ENCODE results near the gene SFRP5. TPM values are rescaled to one million over a fixed set of nuclear protein-coding genes. Genes with fewer than 3 reads are reported as not detected.

Gene SFRP5
- polyA plus RNA-seq, 3 donors = 0.09 to 0.11 TPM; not detected in 1

DNA sequence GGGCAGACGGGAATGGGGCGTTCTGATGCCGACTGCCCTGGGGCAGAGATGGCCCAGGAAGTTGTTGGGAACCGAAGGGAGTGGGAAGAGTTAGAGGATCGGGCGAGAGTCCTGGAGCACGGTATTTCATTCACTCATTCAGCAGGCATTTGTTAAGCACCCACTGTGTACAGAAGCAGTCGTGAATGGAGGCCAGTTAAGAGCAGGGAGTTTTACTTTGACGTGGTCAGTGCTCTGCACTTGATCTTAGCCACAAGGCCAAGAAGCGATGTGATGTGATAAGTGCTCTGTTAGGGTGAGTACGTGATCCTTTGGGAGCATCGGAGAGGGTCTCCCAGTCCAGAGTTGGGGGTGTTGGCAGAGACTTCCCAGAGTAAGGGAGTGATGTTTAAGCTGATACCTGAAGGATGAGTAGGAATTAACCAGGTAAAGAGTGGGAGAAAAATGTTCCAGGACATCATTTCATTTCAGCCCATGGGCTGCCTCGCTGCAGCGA, 34.0 kb downstream of the SFRP5 start:
- no peak for DNase-seq

DNA sequence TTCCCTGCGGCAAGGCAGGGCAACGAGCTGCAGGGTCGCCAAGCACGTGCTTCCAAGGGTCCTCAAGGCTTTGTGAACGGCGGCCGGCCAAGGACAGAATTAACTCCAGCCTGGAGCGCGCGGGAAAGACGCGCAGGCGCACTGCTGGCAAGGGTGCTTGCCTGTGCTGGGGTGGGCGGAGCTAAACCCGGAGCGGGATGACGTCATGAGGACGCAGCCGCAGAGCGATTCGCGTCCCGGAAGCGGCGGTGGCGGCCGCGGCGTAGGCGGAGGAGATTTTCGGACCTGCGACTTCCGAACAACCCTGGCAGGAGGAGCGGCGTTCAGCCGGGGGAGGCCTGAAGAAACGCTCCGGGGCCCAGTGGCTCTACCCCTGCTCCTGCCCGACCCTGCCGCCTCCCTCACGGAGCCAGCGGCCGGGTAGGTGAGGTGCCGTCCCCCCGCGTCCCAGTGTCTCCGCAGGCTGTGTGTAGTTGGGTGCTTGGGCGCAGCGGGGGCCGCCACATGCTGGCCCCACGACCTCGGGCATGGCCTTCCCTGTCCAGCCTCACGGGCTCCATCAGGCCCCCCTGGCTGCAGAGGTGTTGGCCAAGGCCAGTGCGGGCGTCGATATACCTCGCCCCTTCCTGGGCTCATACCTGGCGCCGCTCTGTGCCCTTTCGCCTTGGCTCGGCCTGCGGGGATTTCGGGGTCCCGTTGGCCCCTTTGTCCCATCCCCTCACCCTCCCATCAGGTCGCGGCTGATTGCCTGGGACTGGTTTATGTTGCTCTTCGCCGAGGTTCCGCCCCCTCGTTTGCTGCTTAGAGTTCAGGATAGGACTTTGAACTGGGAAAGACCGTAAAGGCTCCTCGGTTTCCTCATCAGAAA, 34.7 kb downstream of the SFRP5 start, which contains the start of gene ZFYVE27:
Gene ZFYVE27, plus strand, starts transcription at position 227 of the 868 bp plus-strand sequence. CDS start 1,350 bp downstream, outside the sequence.
- peak; percentile 94 for DNase-seq

- no peak for DNase-seq
Measured at GRCh38 chr10:97736403-97736901, 35.3 kb downstream of the SFRP5 start.

DNA sequence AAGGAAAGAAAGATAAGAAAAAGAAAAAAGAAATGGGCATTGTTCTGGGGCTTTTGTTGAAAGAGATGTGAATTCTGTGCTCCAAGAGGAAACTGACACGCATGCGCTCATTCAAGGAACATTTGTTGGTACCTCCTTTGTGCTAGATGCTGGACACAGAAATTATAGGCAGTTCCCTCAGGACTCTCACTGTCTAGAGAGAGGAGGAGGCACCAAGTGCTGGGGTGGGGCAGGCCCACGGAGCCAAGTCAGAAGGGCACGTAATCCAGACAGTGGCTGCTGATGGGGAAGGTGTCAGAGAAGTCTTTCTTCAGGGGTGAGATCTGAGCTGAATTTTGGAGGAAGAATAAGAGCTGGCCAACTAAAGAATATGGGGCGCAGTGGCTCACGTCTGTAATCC, 37.8 kb downstream of the SFRP5 start:
- DNase-seq = no peak

GRCh38 chr10:97733256-97733655, 38.5 kb downstream of the SFRP5 start:
- DNase-seq = no peak

- no peak for DNase-seq
Measured at GRCh38 chr10:97732052-97732359, 39.8 kb downstream of the SFRP5 start.

DNA sequence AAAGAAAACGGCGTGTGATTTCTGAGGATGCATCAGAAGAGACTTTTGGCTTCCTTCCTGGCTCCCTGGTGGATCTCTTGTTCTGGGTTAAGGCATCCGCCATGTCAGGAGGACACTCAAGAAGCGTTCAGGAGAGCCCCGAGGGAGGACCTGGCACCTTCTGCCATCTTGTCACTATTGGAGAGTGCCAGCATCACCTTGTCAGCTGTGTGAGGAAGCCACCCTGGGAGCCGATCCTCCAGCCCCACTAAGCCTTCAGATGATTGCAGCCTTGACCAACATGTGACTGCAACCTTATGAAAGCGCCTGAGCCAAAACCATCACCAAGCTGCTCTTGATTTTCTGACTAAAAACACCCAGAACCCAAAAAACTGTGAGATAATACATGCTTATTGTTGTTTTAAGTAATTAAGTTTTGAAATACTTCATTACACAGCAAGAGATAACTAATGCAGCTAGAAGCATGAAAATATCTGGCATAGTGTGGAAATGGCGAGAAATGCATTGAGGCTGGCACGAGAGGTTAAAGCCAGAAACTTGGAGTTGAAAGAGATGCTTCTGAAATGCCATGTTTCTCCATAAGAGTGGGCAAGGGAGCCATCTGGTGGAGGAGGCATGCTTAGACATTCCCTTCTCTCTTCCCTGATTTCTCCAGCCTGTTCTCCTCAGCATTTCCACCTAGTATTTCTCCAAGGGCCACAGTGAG, 40.3 kb downstream of the SFRP5 start:
- DNase-seq = peak; percentile 79

DNA sequence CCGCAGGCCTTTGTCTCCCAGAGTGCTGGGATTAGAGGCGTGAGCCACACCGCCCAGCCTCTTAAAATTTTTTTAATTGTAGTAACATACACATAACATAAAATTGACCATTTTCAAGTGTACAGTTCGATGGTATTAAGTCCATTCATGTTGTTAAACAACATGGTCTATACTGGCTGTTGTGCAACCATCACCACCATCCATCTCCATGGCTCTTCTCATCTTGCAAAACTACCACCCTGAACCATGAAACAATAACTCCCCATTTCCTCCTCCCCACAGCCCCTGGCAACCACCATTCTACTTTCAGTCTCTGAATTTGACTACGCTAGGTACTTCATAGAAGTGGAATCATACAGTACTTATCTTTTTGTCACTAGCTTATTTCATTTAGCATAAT, 42.8 kb downstream of the SFRP5 start:
- no peak for DNase-seq

GRCh38 chr10:97726636-97727178, 45.1 kb downstream of the SFRP5 start:
- DNase-seq = peak; percentile 83

DNA sequence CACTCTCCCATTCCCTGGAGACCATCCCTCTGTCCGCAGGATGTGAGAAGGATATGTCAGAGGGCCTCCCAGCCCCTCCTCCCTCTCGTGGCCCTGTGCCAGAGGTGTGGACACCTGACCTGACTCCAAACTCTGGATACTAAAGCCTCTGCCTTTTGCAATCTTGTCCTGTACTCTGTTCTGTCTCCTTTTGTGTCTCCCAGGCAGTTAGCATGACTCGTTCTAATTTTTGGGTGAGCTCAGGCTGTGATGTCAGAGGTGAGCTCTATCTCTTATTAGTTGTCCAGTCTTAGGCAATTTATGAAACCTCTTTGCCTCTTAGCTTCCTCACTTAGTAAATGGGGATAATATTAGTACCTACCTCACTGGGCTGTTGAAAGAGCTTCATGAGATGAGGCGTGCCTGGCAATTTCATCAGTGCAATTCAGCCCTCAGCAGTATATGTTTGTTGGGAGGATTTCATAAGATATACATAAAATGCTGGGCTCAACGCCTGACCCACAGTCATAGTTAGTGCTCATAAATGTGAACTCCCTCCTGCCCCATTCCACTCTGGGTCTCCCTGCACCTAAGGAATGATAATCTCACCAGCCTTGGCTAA, 47.4 kb downstream of the SFRP5 start:
- DNase-seq = no peak

DNA sequence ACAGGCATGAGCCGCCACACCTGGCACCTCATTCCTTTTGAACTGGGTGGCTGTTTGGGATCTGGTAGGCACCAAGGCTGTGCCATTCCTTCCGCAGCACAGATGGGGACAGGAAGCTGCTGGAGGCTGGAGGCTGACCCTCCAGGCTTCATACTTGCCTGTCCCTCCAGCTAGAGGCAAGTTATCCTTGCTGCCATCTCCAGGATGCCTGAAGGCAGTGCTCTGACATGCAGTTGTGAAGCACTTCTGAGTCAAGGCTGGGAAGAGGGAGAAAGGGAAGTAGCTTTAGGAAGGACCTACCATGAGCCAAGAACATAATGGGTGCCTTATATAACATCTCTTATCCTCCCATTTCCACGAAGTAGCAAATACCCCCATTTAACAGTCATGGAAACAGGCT, 48.8 kb downstream of the SFRP5 start:
- DNase-seq = no peak

DNA sequence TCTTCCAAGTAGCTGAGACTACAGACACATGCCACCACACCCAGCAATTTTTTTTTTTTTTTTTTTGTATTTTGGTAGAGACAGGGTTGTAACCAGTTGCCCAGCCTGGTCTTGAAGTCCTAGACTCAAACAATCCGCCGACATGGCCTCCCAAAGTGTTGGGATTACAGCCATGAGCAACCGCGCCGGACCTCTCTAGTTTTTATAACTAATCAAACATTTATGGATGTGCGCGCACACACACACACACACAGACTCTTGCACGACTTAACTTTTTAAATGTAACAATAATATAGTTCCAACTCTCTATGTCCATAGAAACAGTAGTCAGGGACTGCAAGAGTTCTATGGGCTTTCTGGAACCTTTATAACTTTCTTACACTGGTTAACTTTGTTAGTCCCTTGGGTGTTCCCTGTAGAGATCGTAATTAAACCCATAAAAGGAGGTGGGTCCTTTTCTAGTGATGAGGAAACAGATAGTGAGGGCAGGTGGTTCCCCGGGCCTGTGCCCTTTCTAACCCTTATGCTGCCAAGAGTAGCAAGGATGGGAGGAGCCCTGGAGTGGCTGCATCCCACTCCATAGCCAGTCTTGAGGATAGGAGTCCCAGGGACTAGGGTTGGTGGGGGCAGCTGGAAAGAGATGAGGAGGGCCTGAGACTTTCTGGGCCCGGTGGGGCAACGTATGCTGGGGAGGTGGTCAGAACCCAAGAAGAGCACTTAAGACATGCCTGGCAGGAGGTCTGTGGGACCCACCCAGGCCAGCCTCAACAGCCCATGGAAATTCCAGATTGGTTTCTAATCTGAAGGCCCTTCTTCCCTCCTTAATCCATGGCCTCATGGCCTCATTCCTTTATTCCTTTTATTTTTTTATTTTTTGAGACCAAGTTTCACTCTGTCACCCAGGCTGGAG, 49.7 kb downstream of the SFRP5 start:
- no peak for DNase-seq

- no peak for DNase-seq
Measured at GRCh38 chr10:97719602-97720001, 52.2 kb downstream of the SFRP5 start.

DNA sequence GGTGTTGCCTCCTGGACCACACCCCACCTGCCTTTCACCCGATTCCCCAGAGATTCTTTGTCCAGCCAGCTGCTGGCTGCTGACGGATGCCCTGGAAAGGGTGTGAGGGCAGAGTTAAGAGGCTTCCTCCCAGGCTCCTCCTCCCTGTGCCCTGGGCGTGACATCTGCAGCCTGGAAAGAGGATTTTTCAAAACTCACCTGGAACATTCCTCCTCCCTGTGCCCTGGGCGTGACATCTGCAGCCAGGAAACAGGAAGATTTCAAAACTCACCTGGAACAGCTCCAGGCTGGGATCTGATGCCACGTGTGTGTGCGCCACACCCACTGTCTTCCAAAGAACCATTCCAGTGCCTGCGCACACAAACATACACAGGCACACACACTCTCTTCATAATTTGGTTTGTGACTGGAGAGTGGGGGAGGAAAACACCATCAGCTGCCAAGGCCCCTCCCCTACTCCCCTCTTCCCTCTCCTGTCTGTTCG, 53.1 kb downstream of the SFRP5 start:
- no peak for DNase-seq

GRCh38 chr10:97718178-97718577, 53.6 kb downstream of the SFRP5 start:
- DNase-seq = no peak

GRCh38 chr10:97717627-97718026, 54.2 kb downstream of the SFRP5 start:
- no peak for DNase-seq
